Heart right ventricle (tissue), 16 donors: Measurements from ENCODE around the gene IRF2BPL. TPM values are rescaled to one million over a fixed set of nuclear protein-coding genes. Genes with fewer than 3 reads are reported as not detected.

Experiments used
- ATAC-seq, 8 donors: fragments of 200-7000 bp; cut with Tn5 transposase; one replicate each; pipeline ENCODE4 v1.9.1; 2020; ENCODE audit warnings: mild to moderate bottlenecking in 8 of 8, moderate library complexity in 8 of 8, moderate number of reproducible peaks in 1 of 8
- DNase-seq, 2 donors: peaks; one replicate each; pipeline ENCODE4 v3.0.0-alpha.2; 2020
- H3K27ac ChIP-seq, 10 donors: fragments of 200-600 bp; sonication (generic) in 2 of 10; one replicate each; pipeline versions ENCODE4 v1.5.0 to v1.8.0; 2020 to 2022; ENCODE audit warnings: mild to moderate bottlenecking in 3 of 10
- H3K27me3 ChIP-seq, 7 donors: fragments of 200-600 bp; one replicate each; pipeline ENCODE4 v1.8.0; 2021 to 2022; ENCODE audit warnings: mild to moderate bottlenecking in 2 of 7
- H3K36me3 ChIP-seq, 9 donors: fragments of 200-600 bp; sonication (generic) in 1 of 9; one replicate each; pipeline versions ENCODE4 v1.5.0 to v1.8.0; 2020 to 2022; ENCODE audit warnings: mild to moderate bottlenecking in 2 of 9
- H3K4me1 ChIP-seq, 9 donors: fragments of 200-600 bp; sonication (generic) in 1 of 9; one replicate each; pipeline versions ENCODE4 v1.5.0 to v1.8.0; 2020 to 2022; ENCODE audit warnings: mild to moderate bottlenecking in 4 of 9
- H3K4me3 ChIP-seq, 10 donors: fragments of 200-600 bp; sonication (generic) in 2 of 10; one replicate each; pipeline versions ENCODE4 v1.5.0 to v1.8.0; 2020 to 2022; ENCODE audit warnings: mild to moderate bottlenecking in 7 of 10, moderate library complexity in 2 of 10
- H3K9me3 ChIP-seq, 11 donors: fragments of 200-600 bp in 10 of 11; sonication (generic) in 2 of 11; one replicate each; pipeline versions ENCODE4 v1.5.0 to v1.8.0; 2013 to 2022; ENCODE audit warnings: mild to moderate bottlenecking in 2 of 11, control low read depth in 1 of 11, moderate library complexity in 1 of 11
- CTCF ChIP-seq, 9 donors: fragments of 200-600 bp; sonication (generic) in 2 of 9; IDR thresholded peaks; one replicate each; pipeline versions ENCODE4 v1.5.0 to v1.8.0; 2021 to 2022; ENCODE audit warnings: antibody characterized with exemption in 9 of 9, mild to moderate bottlenecking in 5 of 9, moderate library complexity in 1 of 9
- WGBS, 2 donors: extraction: QIAGEN DNeasy Blood & Tissue Kit; methylation state at CpG; one replicate each; pipeline ENCODE4 v1.1.7; 2013; ENCODE audit warnings: inconsistent platforms in 1 of 2; 5-methylcytosine and 5-hydroxymethylcytosine counted together
- intact Hi-C, 10 donors: fragments of 100-400 bp; cut with DNase I; formaldehyde crosslinking; loops; one replicate each; pipeline versions ENCODE4 v1.11.1 to v1.14.2; 2022
- polyA plus RNA-seq, 2 donors: library from polyadenylated mRNA; stranded (reverse); fragments of 200-250 nt; gene quantifications; one replicate each; pipeline ENCODE4 v1.2.3, GENCODE V29; 2013
- total RNA-seq, 10 donors: library from RNA; stranded (reverse); fragmentation: NEBNext Ultra II Directional in 3 of 10; extraction: Animal tissue kit (Norgen Biotek cat#: 25700) in 3 of 10; gene quantifications; one replicate each; pipeline versions ENCODE4 v1.2.1 to v1.2.4, GENCODE V29; 2021 to 2023
- donor health status: Arrhythmogenic right ventricular cardiomyopathy.
- donor health status: ischemic (EF 13 %, LVEDD 7.1; RV severe dilation, severe dysfunction).
- donor health status: healthy with polysubstance abuse.
- donor health status: DM: no; HTN: yes; CAD: no.
- donor health status: DM: no; HTN: no; CAD: no.
- donor health status: ischemic (EF 25% LVEDD 6.9; RV normal size, moderate dysfunction).
- donor health status: ischemic (EF 25% LVEDD 5.7; RV mildly dilated, moderate dysfunction).
- donor health status: healthy.
- donor health status: DM: yes; HTN: yes; CAD: no.
- donor health status: Ischemic cardiomyopathy.
- donor health status: ischemic (EF 35%, LVEDD 5.7; RV mildly dilated, moderate dysfunction).
- donor health status: nonischemic (EF 11% LVEDD 7.7; RV severe dilation, severe dysfunction).
- donor health status: DM: yes; HTN: yes; CAD: no.
- donor health status: PGD.
- donor health status: ischemic (EF 29% LVEDD 5.4; RV normal size, mild dysfunction).
- donor health status: nonischemic (EF 23%, LVEDD 6.1; RV moderate dilation, normal function).

IRF2BPL gene
- total and polyA plus RNA-seq, 12 donors, result 6.6 to 66.6 (median 34.7) TPM

DNA sequence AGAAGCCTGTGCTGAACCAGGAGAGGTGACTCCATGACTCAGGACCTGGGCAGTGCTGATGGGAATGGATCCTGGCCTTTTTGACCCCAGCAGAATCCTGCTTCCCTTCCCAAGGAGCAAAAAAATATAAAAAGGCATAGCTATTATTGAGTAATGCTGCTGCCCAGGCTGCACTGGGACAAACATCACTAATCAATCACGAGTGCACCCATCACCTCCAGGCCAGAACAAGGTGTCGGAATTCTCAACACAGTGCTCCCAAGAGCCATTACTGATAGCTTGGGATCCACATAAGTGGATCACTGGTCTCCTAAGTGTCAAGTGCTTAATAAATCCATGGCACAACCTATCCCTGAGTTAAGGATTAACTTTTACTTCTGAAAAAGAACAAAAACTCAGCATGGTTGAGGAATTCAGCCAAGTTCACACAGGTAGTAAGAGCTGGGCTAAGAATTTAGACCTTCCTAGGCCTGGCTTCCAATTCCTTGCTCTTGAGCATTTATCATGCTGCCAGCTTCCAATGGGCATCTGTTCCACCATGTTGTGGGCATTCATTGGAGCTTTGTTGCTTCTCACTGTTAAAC lies 31.9 kb downstream of the IRF2BPL start:
- Histone ChIP-seq H3K36me3 (no peaks in the 10 kb centered on the region), H3K27me3 (no peaks in the 10 kb centered on the region), H3K9me3 (no peaks in the 10 kb centered on the region), H3K27ac (no peak overlapping the region), H3K4me3 (no peak overlapping the region), H3K4me1 (peaks cover 0 to 13% (median 11%) of the 10 kb centered on the region in 9 donors)
- WGBS, 2 donors, result 86 to 94% methylated on average over 2 of the region's 2 CpGs
- DNase-seq, result no peak
- no peak for TF ChIP-seq CTCF (IDR thresholded peaks at IDR 0.05)
- intact Hi-C loops, result no loop called here
- ATAC-seq, result no peak

DNA sequence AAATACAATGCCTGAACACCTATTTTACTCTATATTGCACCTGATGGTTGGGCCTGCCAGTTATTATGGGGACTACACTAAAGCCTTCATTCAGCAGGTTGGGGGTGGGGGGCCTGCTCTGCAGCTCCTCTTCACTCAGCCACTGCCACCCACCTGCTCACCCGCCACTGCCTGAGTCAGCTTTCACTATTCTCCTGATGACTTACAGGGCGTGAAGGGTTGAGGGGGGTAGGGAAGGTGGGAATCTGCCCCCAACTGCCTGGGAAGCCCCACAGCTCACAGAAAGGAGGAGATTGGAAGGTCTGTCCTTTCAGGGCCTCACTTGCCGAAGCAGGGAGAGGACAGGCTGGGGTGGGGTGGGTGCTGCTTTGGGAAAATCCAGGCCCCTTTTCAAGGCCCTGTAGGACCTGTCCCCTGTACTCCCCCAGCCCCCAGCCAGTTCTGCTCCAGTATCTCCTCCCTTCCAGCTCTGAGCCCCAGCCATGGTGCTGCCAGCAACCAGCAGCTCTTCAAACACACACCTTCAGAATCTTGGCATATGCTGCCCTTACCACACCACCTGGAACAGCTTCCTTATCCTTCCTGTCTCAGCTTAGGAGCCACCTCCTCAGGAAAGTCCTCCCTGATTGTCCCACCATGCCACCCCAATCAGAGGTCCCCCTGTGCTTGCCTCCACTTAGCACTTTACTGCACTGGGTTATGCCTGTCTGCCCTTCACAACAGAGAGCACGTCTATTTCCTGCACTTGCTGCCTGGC lies 33.1 kb downstream of the IRF2BPL start:
- intact Hi-C loops, result no loop called here
- Histone ChIP-seq H3K9me3 (peaks cover 0 to 5% (median 0%) of the 10 kb centered on the region in 11 donors), H3K27me3 (no peaks in the 10 kb centered on the region), H3K36me3 (no peaks in the 10 kb centered on the region), H3K4me3 (no peak overlapping the region), H3K27ac (no peak overlapping the region), H3K4me1 (peaks cover 0 to 7% (median 6%) of the 10 kb centered on the region in 9 donors)
- ATAC-seq (no peak), DNase-seq (no peak)
- TF ChIP-seq CTCF (IDR thresholded peaks at IDR 0.05), result no peak
- 81 to 89% methylated on average over 4 of the region's 4 CpGs for WGBS, 2 donors

GRCh38 chr14:76993752-76994151 lies 34.8 kb downstream of the IRF2BPL start:
- intact Hi-C loops, result no loop called here
- DNase-seq (no peak), ATAC-seq (no peak)
- Histone ChIP-seq H3K36me3 (no peaks in the 10 kb centered on the region), H3K27ac (no peak overlapping the region), H3K27me3 (no peaks in the 10 kb centered on the region), H3K9me3 (peaks cover 0 to 5% (median 0%) of the 10 kb centered on the region in 11 donors), H3K4me3 (no peak overlapping the region), H3K4me1 (no peaks in the 10 kb centered on the region)
- WGBS, 2 donors, result 90% methylated on average over 5 to 6 of the region's 6 CpGs
- no peak for TF ChIP-seq CTCF (IDR thresholded peaks at IDR 0.05)

- H3K4me1 ChIP-seq, result peaks cover 0 to 2% (median 0%) of the 10 kb centered on the region in 9 donors
- no peak overlapping the region for H3K4me3 ChIP-seq
- intact Hi-C loops, result no loop called here
- ATAC-seq, result no peak
- no peak overlapping the region for H3K27ac ChIP-seq
- H3K27me3 ChIP-seq, result no peaks in the 10 kb centered on the region
- TF ChIP-seq CTCF (IDR thresholded peaks at IDR 0.05), result no peak
- H3K9me3 ChIP-seq, result peaks cover 0 to 5% (median 0%) of the 10 kb centered on the region in 11 donors
- no peak for DNase-seq
- H3K36me3 ChIP-seq, result no peaks in the 10 kb centered on the region
These were observed 38.4 kb downstream of the IRF2BPL start for GRCh38 chr14:76990084-76990483.
